SKM-1 treated with dmso at 0.1 percent for 144 hours (cell line): Measurements from ENCODE around the gene STRAP.

ENCODE experiments used
- DNase-seq: peaks from one replicate; lab custom pipeline; 2025; ENCODE audit not compliant: unreplicated experiment; lab: John Stamatoyannopoulos, UW

STRAP gene, protein sequence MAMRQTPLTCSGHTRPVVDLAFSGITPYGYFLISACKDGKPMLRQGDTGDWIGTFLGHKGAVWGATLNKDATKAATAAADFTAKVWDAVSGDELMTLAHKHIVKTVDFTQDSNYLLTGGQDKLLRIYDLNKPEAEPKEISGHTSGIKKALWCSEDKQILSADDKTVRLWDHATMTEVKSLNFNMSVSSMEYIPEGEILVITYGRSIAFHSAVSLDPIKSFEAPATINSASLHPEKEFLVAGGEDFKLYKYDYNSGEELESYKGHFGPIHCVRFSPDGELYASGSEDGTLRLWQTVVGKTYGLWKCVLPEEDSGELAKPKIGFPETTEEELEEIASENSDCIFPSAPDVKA

DNA sequence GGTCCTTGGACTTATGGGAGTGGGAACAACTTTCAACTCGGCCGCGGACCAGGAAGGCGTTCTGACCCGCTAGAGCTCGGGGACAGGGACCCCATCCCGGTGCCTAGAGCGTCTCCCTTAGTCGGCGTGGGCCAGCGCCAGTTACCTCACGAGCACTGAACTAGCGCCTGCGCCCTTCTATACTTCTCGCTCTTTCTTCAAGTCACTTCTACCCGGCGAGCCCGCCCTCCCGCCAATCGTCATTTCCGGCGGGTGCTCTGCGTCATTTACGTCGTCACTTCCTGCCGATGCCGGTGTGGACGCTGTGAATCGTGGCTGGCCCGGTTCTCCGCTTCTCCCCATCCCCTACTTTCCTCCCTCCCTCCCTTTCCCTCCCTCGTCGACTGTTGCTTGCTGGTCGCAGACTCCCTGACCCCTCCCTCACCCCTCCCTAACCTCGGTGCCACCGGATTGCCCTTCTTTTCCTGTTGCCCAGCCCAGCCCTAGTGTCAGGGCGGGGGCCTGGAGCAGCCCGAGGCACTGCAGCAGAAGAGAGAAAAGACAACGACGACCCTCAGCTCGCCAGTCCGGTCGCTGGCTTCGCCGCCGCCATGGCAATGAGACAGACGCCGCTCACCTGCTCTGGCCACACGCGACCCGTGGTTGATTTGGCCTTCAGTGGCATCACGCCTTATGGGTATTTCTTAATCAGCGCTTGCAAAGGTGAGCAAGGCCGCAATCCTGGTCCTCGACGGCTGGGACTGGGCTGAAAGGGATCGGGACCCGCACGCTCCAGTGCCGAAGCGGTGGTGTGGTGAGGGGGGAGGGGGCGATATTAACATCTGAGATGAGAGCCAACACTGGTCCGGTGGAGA is at the start of gene STRAP:
Gene STRAP (plus strand): TSS at position 270 of the 854 bp plus-strand sequence. CDS start 321 bp downstream, at position 591.
- peak; percentile 82 for DNase-seq

DNA sequence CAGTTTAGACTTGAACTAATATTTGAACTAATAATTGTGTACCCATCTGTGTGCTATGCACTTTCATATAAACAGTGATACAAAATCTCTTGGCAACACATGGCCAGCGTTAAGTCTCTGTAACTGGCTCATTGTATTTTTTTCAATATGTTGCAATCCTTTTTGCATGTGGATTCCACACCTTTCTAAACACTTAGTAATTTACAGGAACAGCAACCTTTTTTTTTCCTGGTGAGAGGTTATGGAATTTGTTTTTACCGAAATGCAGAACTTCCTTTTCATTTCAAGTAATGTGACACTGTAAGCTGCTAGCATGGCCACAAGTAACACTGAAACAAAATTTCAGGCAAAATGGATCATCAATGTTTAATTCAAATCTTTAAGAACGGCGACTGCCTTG is 47.6 kb upstream of the STRAP start:
- DNase-seq: no peak

DNA sequence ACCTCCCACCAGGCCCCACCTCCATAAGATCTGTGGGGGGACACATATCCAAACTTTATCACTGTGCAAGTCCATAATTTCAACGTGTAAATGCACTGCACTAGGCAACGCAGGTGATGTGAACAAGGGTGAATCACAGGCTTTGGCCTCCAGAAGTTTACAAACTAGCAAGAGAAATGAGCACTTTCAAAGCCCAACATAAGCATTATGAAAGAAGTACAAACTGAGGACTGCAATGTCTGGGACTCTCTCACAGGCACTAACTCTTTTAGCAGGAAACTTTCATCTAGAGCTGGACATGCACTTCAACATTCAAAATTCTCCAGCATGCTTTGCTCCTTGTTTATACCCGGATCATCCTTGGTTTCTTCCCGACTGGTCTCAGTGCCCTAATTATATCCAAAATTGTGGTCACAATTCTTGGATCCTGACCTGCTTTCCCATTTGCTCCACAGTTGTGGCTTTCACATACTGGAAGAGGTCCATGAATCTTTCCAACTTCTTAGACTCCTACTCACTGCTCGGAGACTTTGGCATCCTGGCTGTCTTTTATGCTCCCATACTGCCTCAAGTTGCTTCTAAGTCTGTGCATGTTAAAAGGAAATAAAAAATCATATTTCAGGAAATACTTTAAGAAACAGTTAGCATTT is 44.9 kb upstream of the STRAP start:
- no peak for DNase-seq

DNA sequence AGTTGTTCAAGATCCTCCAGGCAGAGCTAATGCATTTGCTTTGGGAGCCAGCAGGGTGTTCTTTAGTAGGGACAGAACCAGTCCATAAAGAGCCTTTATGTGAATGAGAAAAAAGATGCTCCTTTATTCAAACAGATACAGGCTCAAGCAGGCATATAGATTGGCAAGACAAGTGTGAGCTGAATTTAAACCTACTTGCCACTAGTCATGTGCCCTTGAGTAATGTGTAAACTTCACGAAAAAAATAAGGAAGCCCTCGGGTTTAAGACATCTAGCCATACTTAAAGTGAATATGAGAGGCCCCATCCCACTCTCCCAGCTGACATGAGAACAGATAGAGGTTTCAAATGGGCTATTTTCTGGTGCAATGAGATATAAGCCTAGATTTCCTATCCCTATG is 43.1 kb upstream of the STRAP start:
- DNase-seq: no peak

DNA sequence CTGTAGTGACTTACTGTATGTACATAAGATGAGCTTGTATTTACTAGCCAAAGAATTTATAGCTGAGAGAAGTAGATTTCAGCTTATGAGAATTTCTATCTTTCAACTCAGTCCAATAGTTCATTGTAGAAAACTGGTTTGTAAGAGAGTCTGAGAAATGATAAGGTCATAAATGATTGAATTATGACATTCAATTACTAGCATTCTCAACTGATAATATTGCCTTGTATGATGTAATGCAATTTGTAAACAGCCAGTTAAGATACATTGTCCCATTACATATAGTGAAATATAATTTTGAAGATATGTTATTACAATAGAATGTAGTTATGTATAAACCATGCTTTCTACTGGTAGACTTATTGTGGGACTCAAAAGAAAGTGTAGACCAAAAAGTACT is 42.5 kb upstream of the STRAP start:
- DNase-seq: no peak

DNA sequence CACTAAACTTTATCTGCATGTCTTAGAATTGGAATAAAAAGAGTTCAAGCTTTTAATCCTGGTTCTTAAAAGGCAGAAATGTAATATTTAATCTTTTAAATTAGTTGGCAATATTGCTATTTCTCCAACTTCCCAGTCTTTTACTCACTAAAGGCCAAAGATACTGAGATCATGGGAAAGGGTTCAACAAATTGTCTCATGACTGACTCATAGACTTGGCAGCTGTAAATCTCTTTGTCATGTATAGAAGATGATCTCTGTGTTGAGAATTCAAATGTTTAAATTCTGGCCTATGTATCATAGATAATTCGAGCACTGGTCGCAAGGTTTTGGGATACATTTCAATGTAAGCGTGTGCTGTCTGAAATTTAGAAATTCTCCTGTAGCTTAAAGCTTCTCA is 40.1 kb upstream of the STRAP start:
- no peak for DNase-seq

DNA sequence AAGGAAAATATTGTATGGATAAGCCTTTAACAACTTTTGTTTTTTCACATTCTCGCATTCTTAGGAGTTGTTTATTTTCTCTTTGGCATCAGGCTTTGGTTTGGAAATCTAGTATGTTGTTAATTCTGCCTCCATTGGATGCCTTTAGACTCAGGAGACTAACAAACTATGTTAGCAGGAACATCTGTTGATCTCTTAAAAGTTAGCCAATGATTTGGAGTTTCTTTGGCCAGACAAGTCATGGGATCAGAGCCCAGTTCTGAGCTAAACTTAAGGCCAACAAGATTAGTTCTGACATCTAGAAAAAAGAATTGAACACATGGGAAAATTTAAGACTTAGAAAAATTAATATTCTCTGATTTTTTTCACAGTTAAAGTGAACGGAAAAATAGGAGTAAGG is 35.3 kb upstream of the STRAP start:
- DNase-seq: no peak

DNA sequence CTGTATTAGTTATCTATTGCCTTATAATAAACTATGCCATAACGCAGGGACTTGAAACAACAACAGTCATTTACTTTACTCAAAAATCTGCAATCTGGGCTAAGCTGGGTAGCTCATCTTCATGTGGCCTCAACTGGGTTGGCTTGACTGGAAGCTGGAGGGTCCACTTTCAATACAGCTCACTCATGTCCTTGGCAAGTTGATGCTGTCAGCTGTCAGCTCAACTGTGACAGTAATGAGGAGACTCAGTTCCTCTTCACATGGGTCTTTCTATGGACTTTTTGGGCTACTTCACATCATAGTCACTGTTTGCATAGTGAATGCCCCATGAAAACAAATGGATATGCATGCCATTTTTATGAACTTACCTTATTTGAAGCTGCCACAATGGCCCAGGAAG is 33.6 kb upstream of the STRAP start:
- no peak for DNase-seq

DNA sequence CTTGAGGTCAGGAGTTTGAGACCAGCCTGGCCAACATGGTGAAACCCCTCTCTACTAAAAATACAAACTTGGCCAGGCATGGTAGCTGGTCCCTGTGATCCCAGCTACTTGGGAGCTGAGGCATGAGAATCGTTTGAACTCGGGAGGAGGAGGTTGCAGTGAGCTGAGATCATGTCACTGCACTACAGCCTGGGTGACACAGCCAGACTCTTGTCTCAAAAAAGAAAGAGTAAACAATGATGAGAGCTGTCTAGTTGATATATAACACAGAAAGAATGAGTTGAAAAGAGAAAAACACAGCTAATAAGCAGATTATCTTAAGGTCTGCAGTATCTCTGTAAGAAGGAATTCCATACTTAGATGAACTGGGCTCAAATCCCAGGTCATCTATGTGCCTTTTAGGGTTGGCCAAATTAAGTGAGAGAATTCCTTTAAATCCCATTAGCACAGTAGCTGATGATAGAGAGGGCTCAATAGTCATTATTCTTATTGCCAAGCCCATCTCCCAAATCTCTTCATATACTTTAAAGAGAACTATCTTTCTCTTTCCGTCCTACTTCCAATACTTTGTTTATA is 31.1 kb upstream of the STRAP start:
- DNase-seq: no peak

DNA sequence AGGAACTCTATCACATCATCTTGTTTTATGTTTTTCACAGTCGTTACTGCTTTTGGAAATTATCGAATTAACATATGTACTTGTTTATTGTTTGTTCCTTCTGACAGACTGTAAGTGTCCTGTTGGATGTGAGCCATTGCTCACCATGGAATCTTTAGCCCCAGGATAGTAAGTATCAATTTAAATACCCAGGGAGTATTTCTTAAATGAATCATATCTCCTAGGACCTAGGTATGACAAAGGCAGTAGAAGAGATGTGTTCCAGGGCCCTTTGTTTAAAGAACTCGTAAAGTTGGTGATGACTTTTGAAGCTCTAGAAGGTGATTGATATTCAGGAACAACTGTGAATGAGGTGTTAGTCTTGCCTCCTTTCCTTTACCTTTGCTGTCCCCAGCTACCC is 30.3 kb upstream of the STRAP start:
- DNase-seq: no peak

DNA sequence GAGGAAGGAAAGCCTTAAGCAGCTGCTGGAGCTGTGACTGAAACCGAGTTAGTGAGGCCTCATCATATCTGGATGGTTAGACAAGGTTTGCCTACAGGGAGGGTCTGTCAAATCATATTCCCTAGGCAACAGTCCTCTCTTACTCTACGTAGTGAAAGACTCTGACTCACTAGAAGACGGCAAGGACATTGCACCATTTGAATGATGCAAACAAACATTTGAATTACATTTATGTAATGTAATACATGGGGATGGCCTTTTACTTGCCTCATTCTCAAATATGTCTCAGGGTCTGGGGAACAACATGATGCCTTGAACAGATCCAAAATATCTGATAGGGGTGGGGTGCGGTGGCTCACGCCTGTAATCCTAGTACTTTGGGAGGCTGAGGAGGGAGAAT is 29.8 kb upstream of the STRAP start:
- no peak for DNase-seq

DNA sequence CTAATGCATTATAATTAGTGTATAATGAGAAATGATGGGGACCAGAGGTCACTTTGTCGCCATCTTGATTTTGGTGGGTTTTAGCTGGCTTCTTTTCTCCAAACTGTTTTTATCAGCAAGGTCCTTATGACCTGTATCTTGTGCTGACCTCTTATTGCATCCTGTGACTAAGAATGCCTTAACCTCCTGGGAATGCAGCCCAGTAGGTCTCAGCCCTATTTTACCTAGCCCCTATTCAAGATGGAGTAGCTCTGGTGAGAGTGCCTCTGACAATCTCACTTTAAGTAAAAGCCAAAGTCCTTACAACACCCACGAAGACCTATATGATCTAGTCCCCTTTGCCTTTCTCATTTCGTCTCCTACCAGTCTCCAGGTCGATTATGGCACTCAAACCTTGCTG is 28.3 kb upstream of the STRAP start:
- no peak for DNase-seq

DNA sequence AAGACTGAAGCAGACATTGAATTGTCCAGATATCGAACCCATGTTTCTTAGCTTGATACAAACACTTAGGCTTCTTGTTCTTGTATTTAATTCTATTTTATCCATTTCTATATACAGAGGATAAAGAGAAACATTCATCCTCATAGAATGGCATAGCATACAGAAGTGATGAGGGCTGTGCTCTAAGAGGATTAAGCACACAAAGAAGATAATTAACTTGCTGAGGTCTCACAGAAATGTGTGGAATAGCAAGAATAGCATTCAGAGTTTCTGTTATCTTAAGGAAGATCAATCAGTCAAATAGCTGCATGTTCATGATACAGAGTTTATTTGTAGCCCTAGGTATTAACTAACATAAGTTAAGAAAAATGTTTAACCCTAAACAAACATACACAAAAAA is 27.3 kb upstream of the STRAP start:
- DNase-seq: no peak

DNA sequence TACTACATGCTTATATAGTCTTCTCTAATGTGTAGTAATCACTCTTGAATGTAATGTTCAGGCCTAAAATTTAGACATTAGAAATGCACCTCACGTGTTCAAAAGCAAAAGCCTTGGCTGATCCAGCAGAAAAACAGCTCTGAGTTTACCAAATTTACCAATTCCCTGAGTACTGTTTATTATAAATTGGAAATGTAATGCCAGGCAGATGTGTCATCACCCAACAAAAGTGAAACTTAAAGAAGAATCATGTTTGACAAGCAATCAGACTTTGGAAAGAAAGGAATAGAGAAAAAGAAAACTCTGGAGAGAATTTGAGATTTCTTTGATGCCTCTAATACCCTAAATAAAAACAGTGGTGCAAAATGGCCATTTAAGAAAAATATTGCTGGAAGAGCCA is 26.5 kb upstream of the STRAP start:
- DNase-seq: no peak

DNA sequence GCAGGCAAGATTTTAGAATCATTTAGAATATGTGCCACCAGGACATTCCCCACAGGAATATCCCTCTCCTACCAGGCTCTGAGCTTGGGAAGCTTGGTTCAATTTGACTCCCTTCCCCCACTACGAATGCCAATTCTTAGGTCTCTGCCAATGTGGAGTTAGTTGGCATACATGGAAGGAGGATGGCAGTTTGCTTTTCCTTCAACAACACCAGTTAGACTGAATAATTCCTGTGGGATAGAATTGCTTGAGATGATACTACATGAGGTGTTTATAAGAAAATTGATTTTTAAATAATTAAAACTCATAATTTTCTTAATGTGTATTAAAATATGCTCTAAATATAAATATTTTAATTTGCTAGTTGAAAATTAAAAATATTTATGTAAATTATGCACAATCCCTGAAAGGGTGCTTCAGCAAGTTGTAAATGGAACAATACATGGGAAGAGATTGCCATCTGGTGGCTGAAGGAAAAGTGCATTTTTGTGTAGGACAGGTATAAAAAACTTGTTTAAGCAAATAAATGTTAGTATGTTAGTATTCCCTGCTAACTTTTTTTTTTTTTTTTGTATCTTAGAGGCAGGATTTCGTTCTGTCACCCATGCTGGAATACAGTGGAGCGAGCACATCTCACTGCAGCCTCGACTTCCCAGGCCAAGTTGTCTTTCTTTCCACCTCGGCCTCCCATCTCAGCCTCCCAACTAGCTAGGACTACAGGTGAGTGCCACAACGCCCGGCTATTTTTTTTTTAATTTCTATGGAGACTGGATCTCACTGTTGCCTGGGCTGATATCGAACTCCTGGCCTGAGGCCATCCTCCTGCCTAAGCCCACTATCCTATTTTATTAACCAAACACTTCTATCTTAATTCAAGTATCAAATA is 25.8 kb upstream of the STRAP start:
- DNase-seq: peak; percentile 20

DNA sequence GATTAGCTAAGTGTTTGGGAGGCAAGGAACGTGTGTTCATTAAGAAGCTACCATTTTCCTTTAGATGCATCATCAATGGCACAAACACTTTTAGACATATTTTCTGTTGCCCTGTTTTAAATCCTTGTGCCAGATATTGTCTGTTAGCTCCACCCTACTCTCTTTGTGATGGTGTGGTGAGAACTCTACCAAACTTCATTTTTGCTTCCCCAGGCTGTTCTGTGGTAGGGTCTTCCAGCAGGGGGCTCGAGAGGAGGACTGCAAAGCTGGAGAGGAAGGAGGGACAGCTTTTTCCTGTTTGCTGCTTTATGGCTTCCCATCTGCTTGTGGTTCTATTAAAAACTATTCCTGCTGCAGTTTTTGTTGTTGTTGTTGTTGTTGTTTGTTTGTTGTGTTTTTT is 23.8 kb upstream of the STRAP start:
- DNase-seq: no peak

DNA sequence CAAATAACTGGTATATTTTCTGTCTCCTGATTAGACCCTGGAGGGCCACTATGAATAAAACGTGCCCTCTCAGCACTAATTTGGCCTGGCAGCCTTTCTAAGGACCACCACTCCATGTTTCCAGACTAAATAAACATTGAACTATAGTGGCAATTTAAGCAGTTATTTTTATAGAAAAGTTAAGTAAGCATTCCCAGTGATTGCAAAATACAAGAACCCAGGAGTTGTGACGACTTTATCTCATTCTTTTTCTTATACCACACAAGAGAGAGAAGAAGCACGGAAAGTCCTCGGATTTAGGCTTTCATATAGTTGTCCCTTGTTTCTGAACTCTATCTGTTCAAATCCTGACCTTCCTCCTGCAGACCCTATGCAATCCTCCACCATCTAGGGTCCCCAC is 23.1 kb upstream of the STRAP start:
- no peak for DNase-seq

DNA sequence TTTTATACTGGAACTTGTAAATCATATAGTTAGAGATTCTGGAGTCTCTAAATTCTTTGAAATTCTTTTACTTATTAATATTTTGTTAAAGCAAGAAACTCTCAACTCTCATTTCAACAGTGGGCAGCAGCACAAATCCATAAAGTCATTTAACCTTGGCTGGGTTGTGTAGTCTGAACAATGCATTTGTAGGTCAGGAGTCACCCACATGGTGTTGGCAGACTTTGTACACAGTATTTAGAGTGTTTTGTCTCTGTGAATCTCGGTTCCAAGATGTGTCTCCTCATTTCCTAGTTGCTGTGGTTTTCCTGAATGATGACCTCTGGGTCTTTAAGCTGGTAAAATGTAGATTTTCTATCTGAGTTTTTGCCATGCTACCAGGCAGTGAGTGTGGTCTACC is 20.8 kb upstream of the STRAP start:
- DNase-seq: no peak

DNA sequence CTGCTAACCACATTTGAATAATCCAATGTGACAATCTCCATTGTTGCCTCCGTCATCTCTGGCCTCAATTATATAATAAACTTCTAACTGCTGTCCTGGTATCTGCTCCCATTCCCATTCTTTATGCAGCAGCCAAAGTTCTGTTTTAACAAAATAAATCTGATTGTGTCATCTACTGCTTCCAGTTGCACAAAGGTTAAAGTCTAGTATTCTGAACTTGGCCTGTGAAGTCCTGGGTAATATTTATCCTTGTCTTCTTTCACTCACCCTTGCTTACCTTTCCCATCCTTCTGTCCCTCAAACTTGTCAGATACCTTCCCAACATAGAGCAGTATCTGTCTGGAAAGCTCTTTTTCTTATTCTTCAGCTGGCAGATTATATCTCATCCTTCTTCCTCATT is 19.3 kb upstream of the STRAP start:
- no peak for DNase-seq

DNA sequence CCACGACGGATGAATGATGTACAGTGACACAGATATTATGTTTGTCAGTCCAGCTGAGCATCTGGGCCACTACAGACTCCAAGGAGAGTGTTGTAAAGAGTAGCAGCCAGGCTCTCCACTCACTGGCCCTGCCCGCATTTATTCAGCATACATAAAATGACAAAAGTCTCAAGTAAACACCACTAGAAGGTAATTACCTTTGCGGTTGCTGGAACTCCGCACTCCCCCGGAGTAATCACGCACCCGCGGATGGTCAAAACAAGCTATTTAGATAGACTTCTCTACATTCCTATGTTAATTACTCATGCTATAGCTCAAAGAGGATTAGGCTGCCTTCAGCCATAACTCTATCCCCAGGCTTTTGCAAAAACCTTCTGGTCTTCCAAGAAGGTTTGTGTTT is 18.8 kb upstream of the STRAP start:
- DNase-seq: no peak

DNA sequence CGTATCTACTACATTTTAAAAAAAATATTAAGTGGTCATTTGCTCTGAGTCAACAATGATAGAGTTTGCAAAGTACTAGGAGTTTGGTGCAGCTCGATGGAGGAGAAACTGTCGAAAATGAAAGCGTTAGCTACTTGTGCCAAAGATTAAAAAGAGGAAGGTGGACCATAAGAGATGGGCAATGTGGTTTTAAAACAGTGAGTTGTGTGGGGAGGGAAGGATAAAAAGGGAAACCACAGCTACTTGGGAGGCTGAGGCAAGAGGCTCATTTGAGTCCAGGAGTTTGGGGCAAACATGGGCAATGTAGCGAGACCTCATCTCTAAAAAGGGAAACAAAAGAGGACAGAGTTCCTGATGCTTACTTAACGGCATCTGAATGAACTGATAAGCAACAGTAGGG is 18.2 kb upstream of the STRAP start:
- DNase-seq: peak; percentile 83
